Stimulated activated CD4-positive, alpha-beta T cell treated with anti-CD3 and anti-CD28 coated beads, Interleukin-4, amount 100 ng/mL, for 1 hour (primary cell): ENCODE data around the gene ENAH.
"Not testable (repeated sequence)": the region's sequence is repeated elsewhere in the genome, so short reads cannot be mapped to it uniquely, and the experiment has no call there.

ENCODE experiments used
- DNase-seq: peaks from one replicate; pipeline ENCODE4 v3.0.0-alpha.2; 2020

The ENAH gene

GRCh38 chr1:225520587-225521227 lies 132.2 kb downstream of the ENAH start:
- DNase-seq: no peak

- DNase-seq: no peak
Observed at GRCh38 chr1:225519166-225519863, 133.6 kb downstream of the ENAH start.

- DNase-seq: no peak
Observed at GRCh38 chr1:225517697-225518096, 135.2 kb downstream of the ENAH start.

GRCh38 chr1:225517221-225517620 lies 135.7 kb downstream of the ENAH start:
- no peak for DNase-seq

GRCh38 chr1:225514671-225515081 lies 138.2 kb downstream of the ENAH start:
- DNase-seq: no peak

GRCh38 chr1:225513576-225513975 lies 139.3 kb downstream of the ENAH start:
- DNase-seq: not testable (repeated sequence)

- DNase-seq: no peak
Observed at GRCh38 chr1:225511828-225512381, 141.0 kb downstream of the ENAH start.

- not testable (repeated sequence) for DNase-seq
Observed at GRCh38 chr1:225510740-225511139, 142.2 kb downstream of the ENAH start.

- no peak for DNase-seq
Observed at GRCh38 chr1:225509770-225510169, 143.2 kb downstream of the ENAH start.

- DNase-seq: no peak
Observed at GRCh38 chr1:225509376-225509707, 143.6 kb downstream of the ENAH start.

GRCh38 chr1:225508538-225509375 lies 144.2 kb downstream of the ENAH start:
- DNase-seq: no peak

GRCh38 chr1:225506727-225507126 lies 146.2 kb downstream of the ENAH start:
- DNase-seq: no peak

GRCh38 chr1:225504776-225505175 lies 148.1 kb downstream of the ENAH start:
- no peak for DNase-seq

GRCh38 chr1:225500624-225501192 lies 152.2 kb downstream of the ENAH start:
- DNase-seq: no peak

GRCh38 chr1:225498549-225499136 lies 154.3 kb downstream of the ENAH start:
- DNase-seq: no peak

- no peak for DNase-seq
Observed at GRCh38 chr1:225494789-225495359, 158.0 kb downstream of the ENAH start.

GRCh38 chr1:225493591-225494246 lies 159.2 kb downstream of the ENAH start:
- no peak for DNase-seq

- DNase-seq: no peak
Observed at GRCh38 chr1:225488676-225489075, 164.2 kb downstream of the ENAH start.

GRCh38 chr1:225486856-225487255 lies 166.1 kb downstream of the ENAH start:
- DNase-seq: no peak

GRCh38 chr1:225485991-225486530 lies 166.9 kb downstream of the ENAH start:
- no peak for DNase-seq

GRCh38 chr1:225485226-225485625 lies 167.7 kb downstream of the ENAH start:
- DNase-seq: no peak
